ENCODE measurements around the gene ZNF224. TPM values are rescaled to one million over a fixed set of nuclear protein-coding genes. Genes with fewer than 3 reads are reported as not detected.

The ZNF224 gene
- total and polyA plus RNA-seq, 2 donors, result 12.3 to 65.7 TPM

Small RNA genes lying within 50 kb of the gene (small RNA-seq; reads per million reads assigned to genes)
- gene RNU6-902P, result not detected

Other genes starting within 250 kb of the ZNF224 start
- 4.8 TPM for gene ZNF404, start 210.4 kb upstream of the ZNF224 start, total RNA-seq
- 7.1 TPM for gene ZNF404, start 210.4 kb upstream of the ZNF224 start, polyA plus RNA-seq
- gene ZNF45, start 159.1 kb upstream of the ZNF224 start, total RNA-seq, result 33.1 TPM
- gene ZNF45, start 159.1 kb upstream of the ZNF224 start, polyA plus RNA-seq, result 7.3 TPM
- gene ZNF221, start 143.1 kb upstream of the ZNF224 start, total RNA-seq, result 14.6 TPM
- 2.0 TPM for gene ZNF221, start 143.1 kb upstream of the ZNF224 start, polyA plus RNA-seq
- 14.1 TPM for gene ZNF155, start 110.2 kb upstream of the ZNF224 start, total RNA-seq
- gene ZNF155, start 110.2 kb upstream of the ZNF224 start, polyA plus RNA-seq, result 5.6 TPM
- gene ZNF230, start 91.4 kb upstream of the ZNF224 start, total RNA-seq, result 9.9 TPM
- 4.0 TPM for gene ZNF230, start 91.4 kb upstream of the ZNF224 start, polyA plus RNA-seq
- gene ZNF222, start 69.0 kb upstream of the ZNF224 start, total RNA-seq, result 9.2 TPM
- 5.3 TPM for gene ZNF222, start 69.0 kb upstream of the ZNF224 start, polyA plus RNA-seq
- gene ZNF223, start 42.3 kb upstream of the ZNF224 start, total RNA-seq, result 11.7 TPM
- 3.6 TPM for gene ZNF223, start 42.3 kb upstream of the ZNF224 start, polyA plus RNA-seq
- gene ZNF284, start 22.2 kb upstream of the ZNF224 start, total RNA-seq, result 5.7 TPM
- 0.71 TPM for gene ZNF284, start 22.2 kb upstream of the ZNF224 start, polyA plus RNA-seq
- 13.5 TPM for gene ZNF225, start 19.0 kb downstream of the ZNF224 start, total RNA-seq
- 2.6 TPM for gene ZNF225, start 19.0 kb downstream of the ZNF224 start, polyA plus RNA-seq
- 20.7 TPM for gene ZNF234, start 47.2 kb downstream of the ZNF224 start, total RNA-seq
- 4.3 TPM for gene ZNF234, start 47.2 kb downstream of the ZNF224 start, polyA plus RNA-seq
- gene ZNF226, start 70.7 kb downstream of the ZNF224 start, total RNA-seq, result 41.1 TPM
- gene ZNF226, start 70.7 kb downstream of the ZNF224 start, polyA plus RNA-seq, result 18.7 TPM
- 34.5 TPM for gene ZNF227, start 118.2 kb downstream of the ZNF224 start, total RNA-seq
- gene ZNF227, start 118.2 kb downstream of the ZNF224 start, polyA plus RNA-seq, result 7.4 TPM
- 3.1 TPM for gene ZNF233, start 165.5 kb downstream of the ZNF224 start, total RNA-seq
- gene ZNF233, start 165.5 kb downstream of the ZNF224 start, polyA plus RNA-seq, result 1.4 TPM
- gene ZNF235, start 210.7 kb downstream of the ZNF224 start, total RNA-seq, result 20.8 TPM
- 3.2 TPM for gene ZNF235, start 210.7 kb downstream of the ZNF224 start, polyA plus RNA-seq

Data from urinary bladder (tissue), 2 donors.